Middle frontal gyrus (tissue), 1 donor: ENCODE results near the gene ZSWIM6.

ENCODE experiments used
- DNase-seq: peaks from one replicate; pipeline ENCODE4 v3.0.0-alpha.2; 2015; ENCODE audit warnings: low spot score; ENCODE audit errors: extremely low spot score

Gene ZSWIM6

GRCh38 chr5:61362796-61363368 lies 30.8 kb downstream of the ZSWIM6 start:
- no peak for DNase-seq

GRCh38 chr5:61363401-61364114 lies 31.5 kb downstream of the ZSWIM6 start:
- DNase-seq: no peak

- DNase-seq: no peak
Measured at GRCh38 chr5:61366497-61367240, 34.6 kb downstream of the ZSWIM6 start.

DNA sequence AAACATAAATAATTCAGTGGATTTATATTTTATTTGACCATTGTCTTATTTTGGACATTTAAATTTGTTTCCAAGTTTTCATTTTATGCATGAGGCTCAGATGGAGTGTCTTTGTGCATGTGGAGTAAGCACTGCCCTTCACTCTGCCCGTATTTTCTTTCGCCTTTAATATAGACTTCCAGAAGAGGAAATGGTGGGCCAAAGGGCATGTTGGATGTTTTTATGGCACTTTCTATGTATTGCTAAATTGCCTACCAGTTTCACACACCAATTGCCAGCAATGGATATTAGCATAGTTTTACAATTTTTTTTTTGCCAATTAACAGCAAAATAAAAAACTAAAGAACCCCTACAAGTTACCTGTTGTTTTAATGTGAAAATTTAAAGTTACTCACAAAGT lies 38.4 kb downstream of the ZSWIM6 start:
- no peak for DNase-seq

DNA sequence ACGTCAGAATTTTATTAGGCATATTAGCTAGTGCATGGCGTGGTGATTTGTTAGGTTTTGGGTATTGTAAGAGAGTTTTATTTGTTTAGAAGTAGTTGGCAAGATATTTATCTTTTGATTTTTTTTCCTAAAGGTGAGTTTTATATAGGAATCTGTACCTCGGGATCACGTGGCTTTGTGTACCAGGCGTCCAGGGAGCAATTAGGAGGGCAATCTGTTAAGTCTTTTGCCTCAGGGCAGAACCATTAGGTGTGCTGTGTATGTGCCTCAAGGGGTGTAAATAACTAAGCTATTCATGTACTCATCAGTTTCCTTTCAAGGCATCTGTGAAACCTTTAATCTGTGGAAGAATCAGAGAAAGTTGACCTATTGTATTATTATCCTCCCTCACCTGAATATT lies 39.4 kb downstream of the ZSWIM6 start:
- no peak for DNase-seq

GRCh38 chr5:61379677-61380076 lies 47.6 kb downstream of the ZSWIM6 start:
- no peak for DNase-seq

DNA sequence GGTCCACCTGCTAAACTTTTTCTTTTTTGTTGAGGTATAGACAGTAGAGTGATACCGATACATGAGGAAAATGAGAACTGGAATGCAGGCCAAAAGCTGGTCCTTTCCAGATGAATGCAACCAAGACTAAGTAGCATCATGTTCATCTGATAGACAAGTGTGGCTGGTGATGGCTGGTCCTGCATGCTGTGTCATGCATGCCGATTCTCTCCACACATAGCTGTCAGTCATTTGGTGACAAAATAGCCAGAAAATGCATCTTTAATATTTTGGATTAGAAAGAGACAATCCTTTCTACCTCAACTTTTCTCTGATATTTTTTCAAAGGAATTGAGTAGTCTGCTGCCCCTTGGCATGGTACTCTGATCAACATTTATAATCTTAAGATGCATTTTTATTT lies 49.9 kb downstream of the ZSWIM6 start:
- no peak for DNase-seq

GRCh38 chr5:61385627-61386026 lies 53.6 kb downstream of the ZSWIM6 start:
- no peak for DNase-seq

- no peak for DNase-seq
Measured at GRCh38 chr5:61386045-61386800, 54.2 kb downstream of the ZSWIM6 start.

DNA sequence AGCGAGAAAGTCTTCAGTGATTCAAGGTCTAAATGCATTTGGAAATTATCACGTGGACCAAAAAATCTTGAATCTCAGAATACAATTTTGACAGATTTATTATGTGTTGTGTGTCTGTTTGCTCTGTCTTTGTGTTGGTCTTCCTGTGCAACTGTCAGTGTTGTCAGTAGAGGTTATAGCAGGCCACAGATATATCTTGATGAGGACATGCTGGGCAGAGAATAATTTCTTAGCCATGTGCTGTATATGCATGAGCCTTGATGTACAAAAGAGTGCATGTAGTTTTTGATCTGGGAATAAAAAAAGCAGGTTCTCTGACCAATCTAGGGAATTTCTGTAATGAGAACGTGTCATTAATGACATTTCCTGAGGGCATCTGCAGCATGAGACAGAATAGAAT lies 57.6 kb downstream of the ZSWIM6 start:
- no peak for DNase-seq

DNA sequence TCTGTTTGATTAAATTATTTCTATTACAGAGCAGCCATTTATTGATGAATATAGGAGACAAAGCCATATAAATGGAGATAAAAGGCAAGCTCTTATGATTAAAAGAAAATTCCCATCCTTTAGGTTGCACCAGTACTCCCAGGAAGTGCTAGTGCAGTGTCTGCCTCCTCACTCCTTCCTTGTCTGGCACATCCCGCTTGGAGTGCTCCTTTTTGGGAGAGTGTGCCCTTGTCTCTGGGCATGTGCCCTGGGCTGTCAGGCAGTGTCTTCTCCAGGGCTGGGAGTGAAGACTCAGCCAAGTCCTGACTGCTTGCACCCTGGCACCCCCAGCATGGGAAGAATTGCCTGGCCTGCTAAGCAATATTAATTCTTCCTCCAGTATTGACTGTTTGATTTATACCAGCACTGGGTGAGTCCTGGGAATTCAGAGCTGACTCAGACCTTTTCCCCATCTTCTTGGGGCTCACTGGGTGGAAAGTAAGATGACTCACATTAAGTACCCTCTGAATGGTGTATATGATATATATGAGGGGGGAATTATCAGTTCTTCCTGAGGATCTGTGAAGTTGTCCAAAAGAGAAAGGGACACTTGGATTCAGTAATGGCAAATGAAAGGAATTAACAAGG lies 62.1 kb downstream of the ZSWIM6 start:
- DNase-seq: no peak

- DNase-seq: no peak
Measured at GRCh38 chr5:61394793-61395192, 62.7 kb downstream of the ZSWIM6 start.

GRCh38 chr5:61397238-61397637 lies 65.2 kb downstream of the ZSWIM6 start:
- DNase-seq: no peak

DNA sequence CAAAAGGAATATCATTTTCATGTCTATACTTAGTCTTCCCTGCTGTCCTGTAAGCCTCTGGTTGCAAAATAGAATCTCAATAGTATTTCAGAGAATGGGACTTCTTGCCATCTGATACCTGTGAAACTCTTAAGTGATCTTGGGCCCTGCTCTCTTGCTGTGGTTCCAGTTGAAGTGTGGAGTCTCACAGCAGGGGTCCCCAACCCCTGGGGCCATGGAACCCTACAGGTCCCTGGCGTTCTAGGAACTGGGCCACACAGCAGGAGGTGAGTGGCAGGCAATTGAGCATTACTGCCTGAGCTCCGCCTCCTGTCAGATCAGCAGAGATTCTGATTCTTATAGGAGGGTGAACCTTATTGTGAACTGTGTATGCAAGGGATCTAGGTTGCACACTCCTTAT lies 65.9 kb downstream of the ZSWIM6 start:
- no peak for DNase-seq

DNA sequence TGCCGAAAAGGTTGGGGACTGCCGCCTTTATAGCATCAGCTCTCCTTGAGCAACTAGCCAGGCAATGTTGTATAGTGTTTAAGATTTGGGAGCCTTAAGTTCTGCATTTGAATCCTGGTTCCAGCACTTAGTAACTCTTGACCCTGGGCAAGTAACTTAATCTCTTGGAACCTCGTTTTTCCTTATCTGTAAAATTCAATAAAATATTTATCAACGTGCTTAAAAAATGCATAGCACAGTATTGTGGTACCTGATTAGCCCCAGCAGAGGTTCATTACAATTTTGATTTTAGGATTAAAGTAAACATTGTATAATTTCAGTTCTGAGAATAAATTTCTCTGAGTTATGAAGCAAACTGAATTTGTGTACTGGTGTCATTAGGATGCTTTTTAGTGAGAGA lies 66.4 kb downstream of the ZSWIM6 start:
- no peak for DNase-seq

- no peak for DNase-seq
Measured at GRCh38 chr5:61399679-61400078, 67.6 kb downstream of the ZSWIM6 start.

- no peak for DNase-seq
Measured at GRCh38 chr5:61401726-61402125, 69.7 kb downstream of the ZSWIM6 start.

DNA sequence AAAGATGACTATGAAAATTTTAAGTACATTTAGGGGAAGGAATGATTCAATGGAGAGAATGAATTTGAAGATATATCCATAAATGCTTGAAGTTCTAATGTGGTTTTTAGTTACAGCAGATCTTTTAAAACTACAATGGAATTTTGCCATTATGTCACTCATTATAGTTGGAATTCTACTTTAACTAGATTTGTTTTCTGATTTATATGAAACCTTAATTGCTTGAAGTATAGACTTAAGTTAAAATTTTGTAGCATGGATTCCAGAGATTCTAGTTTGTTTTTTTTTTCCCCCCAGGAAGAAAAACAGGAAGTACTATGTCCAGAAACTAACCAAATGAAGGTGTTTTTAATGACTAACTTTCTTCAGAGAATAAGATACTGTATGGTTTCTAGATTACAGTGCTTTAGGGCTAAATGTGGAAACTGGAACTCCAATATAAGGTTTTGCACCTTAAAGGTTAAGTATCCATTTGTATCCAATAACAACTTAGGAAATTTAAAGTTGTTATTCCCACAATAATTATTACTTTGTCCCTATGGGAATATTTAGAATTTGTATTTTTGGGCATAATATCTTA lies 70.3 kb downstream of the ZSWIM6 start:
- no peak for DNase-seq

GRCh38 chr5:61402970-61403900 lies 71.2 kb downstream of the ZSWIM6 start:
- no peak for DNase-seq
